BLaER1 treated with 17β-estradiol and CSF1 and Interleukin-3, amounts not matched to agents 10 nM and 100 nM (cell line): ENCODE data around the gene MROH2A.

Experiments used
- H3K27ac ChIP-seq, 11 experiments: shearing (Covaris generic); formaldehyde crosslinking; 2 replicates each; pipeline ENCODE4 v1.8.1; 2022
- H3K27me3 ChIP-seq, 11 experiments: shearing (Covaris generic); formaldehyde crosslinking; 2 replicates each; pipeline ENCODE4 v1.8.1; 2022
- H3K36me3 ChIP-seq, 11 experiments: shearing (Covaris generic); formaldehyde crosslinking; 2 replicates each; pipeline ENCODE4 v1.8.1; 2022
- H3K4me1 ChIP-seq, 10 experiments: shearing (Covaris generic); formaldehyde crosslinking; 2 replicates each; pipeline ENCODE4 v1.8.1; 2022
- H3K4me2 ChIP-seq, 11 experiments: shearing (Covaris generic); formaldehyde crosslinking; 2 replicates each; pipeline ENCODE4 v1.8.1; 2022
- H3K4me3 ChIP-seq, 10 experiments: shearing (Covaris generic); formaldehyde crosslinking; 2 replicates each; pipeline ENCODE4 v1.8.1; 2022
- H3K9ac ChIP-seq, 11 experiments: shearing (Covaris generic); formaldehyde crosslinking; 2 replicates each; pipeline ENCODE4 v1.8.1; 2022
- H3K9me3 ChIP-seq, 11 experiments: shearing (Covaris generic); formaldehyde crosslinking; replicated peaks in 1 of 11; 2 replicates each; pipeline ENCODE4 v1.8.1; 2022
- H4K20me1 ChIP-seq, 11 experiments: shearing (Covaris generic); formaldehyde crosslinking; 2 replicates each; pipeline ENCODE4 v1.8.1; 2022
- Cebpa-rat ChIP-seq, 11 experiments: shearing (Covaris generic); IDR thresholded peaks; 2 replicates each; pipeline ENCODE4 v1.8.1; 2022

Gene MROH2A

DNA sequence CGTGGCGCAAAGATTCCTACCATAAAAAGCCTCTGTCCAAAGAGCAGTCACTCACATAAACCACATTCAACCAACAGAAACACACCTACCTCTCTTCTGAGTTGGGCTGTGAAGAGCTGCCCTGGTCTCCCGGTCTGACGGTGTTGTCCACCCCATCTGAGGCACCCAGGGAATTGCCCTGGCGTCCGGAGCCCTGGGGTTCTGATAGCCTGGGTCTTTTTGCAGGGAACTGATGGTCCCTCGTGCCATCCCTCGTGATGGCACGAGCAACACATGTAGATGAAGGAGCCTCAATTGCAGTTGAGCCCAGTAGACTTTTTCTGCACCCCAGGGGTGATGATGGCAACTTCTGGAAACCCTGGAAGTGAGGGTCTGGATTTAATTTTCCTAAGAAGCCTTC, 62.4 kb downstream of the MROH2A start:
- peaks cover 14 to 100% (median 100%) of the 10 kb centered on the region in 11 experiments; a peak in 21 of 22 replicates for H3K36me3 ChIP-seq
- H3K4me3 ChIP-seq = no peak overlapping the region
- H3K9ac ChIP-seq = 0 out of 22 replicates have a peak overlapping the region, but pooled peaks of 1 of the 11 experiments have one; percentile 16
- TF ChIP-seq Cebpa-rat (IDR thresholded peaks at IDR 0.05) = no peak
- H3K4me1 ChIP-seq = peaks cover 0 to 39% (median 34%) of the 10 kb centered on the region in 10 experiments; a peak in 19 of 20 replicates
- H3K9me3 ChIP-seq = no peaks in the 10 kb centered on the region
- peak overlapping the region in 5 of 11 experiments; percentile 20 to 66 (median 47); a peak in 7 of 22 replicates for H3K4me2 ChIP-seq
- peaks cover 0 to 98% (median 84%) of the 10 kb centered on the region in 11 experiments; a peak in 17 of 22 replicates for H4K20me1 ChIP-seq
- no peaks in the 10 kb centered on the region for H3K27me3 ChIP-seq
- H3K27ac ChIP-seq = no peak overlapping the region

DNA sequence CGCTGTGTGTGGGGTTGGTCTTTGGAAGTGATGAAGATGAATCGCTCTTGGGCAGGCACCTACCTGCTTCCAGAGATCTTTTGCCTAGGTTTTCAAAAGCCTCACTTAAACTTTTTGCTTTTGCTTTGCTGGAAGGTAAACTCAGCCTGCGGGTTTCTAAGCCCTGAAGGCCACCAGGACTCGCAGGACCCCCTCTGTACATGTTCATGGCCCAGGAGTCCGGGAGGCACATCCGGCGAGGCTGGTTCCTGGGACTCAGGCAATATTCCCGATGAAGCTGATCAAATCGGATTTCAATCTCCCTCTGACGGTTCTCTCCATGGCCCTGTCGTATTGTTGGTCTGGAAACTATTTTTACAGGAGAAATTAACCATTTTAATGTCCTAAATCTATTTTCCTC, 63.1 kb downstream of the MROH2A start:
- H3K27me3 ChIP-seq = no peaks in the 10 kb centered on the region
- H3K9ac ChIP-seq = no peak overlapping the region
- no peaks in the 10 kb centered on the region for H3K9me3 ChIP-seq
- H3K4me1 ChIP-seq = peaks cover 1 to 39% (median 33%) of the 10 kb centered on the region in 10 experiments
- H4K20me1 ChIP-seq = peaks cover 0 to 97% (median 82%) of the 10 kb centered on the region in 11 experiments; a peak in 17 of 22 replicates
- no peak for TF ChIP-seq Cebpa-rat (IDR thresholded peaks at IDR 0.05)
- H3K27ac ChIP-seq = no peak overlapping the region
- H3K36me3 ChIP-seq = peaks cover 14 to 100% (median 100%) of the 10 kb centered on the region in 11 experiments; a peak in 21 of 22 replicates
- H3K4me2 ChIP-seq = peak overlapping the region in 1 of 11 experiments; percentile 47; a peak in 1 of 22 replicates
- no peak overlapping the region for H3K4me3 ChIP-seq

DNA sequence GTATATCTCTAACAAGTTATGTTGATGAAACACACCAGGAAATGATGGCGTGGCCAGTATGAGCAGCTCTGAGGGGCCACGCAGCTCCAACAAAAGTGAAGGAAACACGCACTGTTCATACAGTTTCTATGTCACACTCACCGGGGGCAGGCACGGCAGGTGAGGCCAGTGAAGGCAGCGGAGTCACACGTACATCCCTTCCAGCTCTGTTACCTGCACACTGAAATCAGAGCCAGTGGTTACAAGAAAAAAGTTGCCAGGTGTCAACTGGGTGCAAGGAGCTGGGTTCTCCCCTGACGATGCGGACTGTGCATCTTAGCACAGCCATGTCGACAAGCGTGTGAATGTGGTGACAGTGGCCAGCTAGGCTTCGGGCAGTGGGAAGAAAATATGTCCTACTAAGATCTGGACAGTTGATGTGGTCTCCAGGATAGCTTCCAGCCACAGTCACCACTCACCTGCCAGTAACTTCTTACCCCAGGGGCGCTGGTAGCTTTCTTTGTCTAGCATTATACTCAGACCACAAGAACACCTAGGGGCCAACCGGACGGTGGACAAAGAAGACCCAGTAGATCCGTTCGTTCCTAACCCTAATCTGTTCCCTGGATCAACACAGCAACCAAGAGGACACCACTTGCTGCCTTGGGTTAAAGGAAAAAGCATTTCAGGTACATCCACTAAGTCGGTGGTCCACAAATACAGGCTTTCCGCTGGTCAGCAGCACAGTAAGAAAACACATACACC, 66.1 kb downstream of the MROH2A start:
- no peak overlapping the region for H3K4me3 ChIP-seq
- peaks cover 0 to 97% (median 84%) of the 10 kb centered on the region in 11 experiments; a peak in 17 of 22 replicates for H4K20me1 ChIP-seq
- peaks cover 14 to 100% (median 100%) of the 10 kb centered on the region in 11 experiments; a peak in 21 of 22 replicates for H3K36me3 ChIP-seq

DNA sequence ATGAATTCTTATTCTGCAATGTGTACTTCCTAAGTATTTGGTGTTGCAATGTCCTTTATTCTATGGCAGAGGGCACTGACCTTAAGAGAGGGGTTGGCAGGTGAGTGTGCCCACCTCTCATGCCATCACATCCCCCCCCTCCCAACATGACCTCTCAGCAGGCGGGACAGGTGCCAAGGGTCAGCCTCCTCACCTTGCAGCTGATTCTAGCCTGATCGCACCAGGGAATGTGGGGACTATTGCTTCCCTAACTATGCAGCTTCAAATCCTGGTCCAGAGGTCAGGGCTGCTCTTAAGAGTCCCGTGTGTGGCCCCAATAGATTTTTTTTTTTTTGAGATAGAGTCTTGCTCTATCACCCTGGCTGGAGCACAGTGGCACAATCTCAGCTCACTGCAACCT, 66.7 kb downstream of the MROH2A start:
- Histone ChIP-seq H3K9me3 (no peaks in the 10 kb centered on the region), H3K4me2 (no peak overlapping the region), H3K9ac (no peak overlapping the region), H3K4me3 (no peak overlapping the region), H3K4me1 (peaks cover 10 to 40% (median 14%) of the 10 kb centered on the region in 10 experiments), H4K20me1 (peaks cover 0 to 97% (median 84%) of the 10 kb centered on the region in 11 experiments; a peak in 17 of 22 replicates), H3K27me3 (no peaks in the 10 kb centered on the region), H3K27ac (no peak overlapping the region), H3K36me3 (peaks cover 14 to 100% (median 100%) of the 10 kb centered on the region in 11 experiments; a peak in 21 of 22 replicates)
- TF ChIP-seq Cebpa-rat (IDR thresholded peaks at IDR 0.05) = no peak

More for the DNA sequence above, 66.1 kb downstream of the MROH2A start:
- Histone ChIP-seq H3K9me3 (no peaks in the 10 kb centered on the region), H3K4me1 (peaks cover 13 to 42% (median 18%) of the 10 kb centered on the region in 10 experiments), H3K4me2 (no peak overlapping the region), H3K9ac (no peak overlapping the region), H3K27me3 (no peaks in the 10 kb centered on the region), H3K27ac (no peak overlapping the region)
- TF ChIP-seq Cebpa-rat (IDR thresholded peaks at IDR 0.05) = no peak

DNA sequence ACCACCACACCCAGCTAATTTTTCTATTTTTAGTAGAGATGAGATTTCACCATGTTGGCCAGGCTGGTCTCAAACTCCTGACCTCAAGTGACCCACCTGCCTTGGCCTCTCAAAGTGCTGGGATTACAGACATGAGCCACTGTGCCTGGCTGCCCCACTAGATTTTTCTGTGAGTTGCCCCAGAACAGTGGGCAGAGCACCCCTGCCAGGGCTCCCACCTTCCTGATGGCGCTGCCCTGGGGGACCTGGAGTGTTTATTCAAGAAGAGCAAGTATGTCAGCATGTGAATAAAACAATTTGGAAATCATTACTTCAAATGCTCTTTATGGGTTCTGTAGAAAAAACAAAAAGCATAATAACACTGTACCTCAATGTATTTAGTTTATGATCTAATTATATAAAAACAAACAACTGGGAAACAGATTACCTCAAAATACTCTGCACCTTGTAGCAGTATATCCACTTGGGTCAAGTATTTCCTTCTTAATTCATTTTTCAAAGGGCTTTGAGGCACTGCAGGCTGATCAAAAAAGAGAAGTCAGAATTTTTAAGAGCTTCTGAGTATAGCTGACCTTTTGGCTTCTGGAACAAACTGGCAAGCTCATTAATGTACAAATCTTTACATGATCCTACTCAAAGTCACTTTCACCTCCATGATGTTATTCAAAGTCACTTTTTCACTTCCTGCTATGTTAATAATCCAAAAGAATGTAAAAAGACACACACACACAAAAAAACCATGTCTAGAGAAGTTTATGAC, 67.4 kb downstream of the MROH2A start:
- H3K27me3 ChIP-seq = no peaks in the 10 kb centered on the region
- H3K4me3 ChIP-seq = no peak overlapping the region
- TF ChIP-seq Cebpa-rat (IDR thresholded peaks at IDR 0.05) = no peak
- peaks cover 0 to 97% (median 84%) of the 10 kb centered on the region in 11 experiments; a peak in 17 of 22 replicates for H4K20me1 ChIP-seq
- H3K9me3 ChIP-seq = no peaks in the 10 kb centered on the region
- no peak overlapping the region for H3K4me2 ChIP-seq
- peaks cover 14 to 100% (median 100%) of the 10 kb centered on the region in 11 experiments; a peak in 21 of 22 replicates for H3K36me3 ChIP-seq
- H3K9ac ChIP-seq = no peak overlapping the region
- peaks cover 4 to 40% (median 11%) of the 10 kb centered on the region in 10 experiments; a peak in 17 of 20 replicates for H3K4me1 ChIP-seq
- H3K27ac ChIP-seq = no peak overlapping the region

DNA sequence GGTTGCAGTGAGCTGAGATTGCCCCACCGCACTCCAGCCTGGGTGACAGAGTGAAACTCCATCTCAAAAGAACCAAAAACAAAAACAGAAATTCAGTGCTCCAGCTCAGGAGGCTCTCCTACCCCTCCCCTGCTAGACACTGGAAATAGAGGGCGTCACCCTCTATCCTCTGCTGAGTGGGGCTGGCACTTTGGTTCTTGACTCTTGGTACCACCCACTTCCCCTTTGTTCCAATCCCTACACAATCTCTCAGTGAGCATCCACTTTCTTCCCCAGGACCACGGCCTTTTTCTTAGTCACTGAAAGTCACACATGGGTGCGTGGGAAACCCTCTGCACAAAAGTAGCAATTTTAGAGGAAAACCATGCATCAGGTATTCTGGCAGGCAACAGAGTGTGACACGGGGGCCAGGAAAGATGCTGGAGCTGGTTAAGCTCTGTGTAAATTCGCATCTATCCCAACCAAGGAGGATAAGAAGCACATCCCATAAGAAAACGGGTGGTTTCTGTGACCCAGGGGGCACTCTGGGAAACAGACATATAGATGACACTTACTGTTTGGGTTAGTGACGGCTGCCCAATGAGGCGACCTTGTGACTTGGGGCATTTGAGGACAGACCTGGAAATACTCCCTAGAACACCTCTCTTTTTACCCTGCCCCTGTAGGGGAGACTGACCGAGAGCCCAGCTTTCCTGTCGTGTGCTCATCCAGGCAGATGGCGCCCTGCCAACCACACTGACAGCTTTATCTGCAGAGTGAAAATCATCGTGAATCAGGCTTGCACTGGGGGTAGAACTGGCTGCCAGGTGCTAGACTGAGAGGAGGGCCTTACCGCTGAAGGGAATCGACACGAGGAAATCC, 68.5 kb downstream of the MROH2A start:
- Histone ChIP-seq H4K20me1 (peaks cover 0 to 96% (median 81%) of the 10 kb centered on the region in 11 experiments; a peak in 16 of 22 replicates), H3K9me3 (no peaks in the 10 kb centered on the region), H3K27ac (no peak overlapping the region), H3K4me3 (no peak overlapping the region), H3K4me2 (0 out of 22 replicates have a peak overlapping the region, but pooled peaks of 1 of the 11 experiments have one; percentile 11), H3K9ac (no peak overlapping the region), H3K27me3 (no peaks in the 10 kb centered on the region), H3K4me1 (peaks cover under 1 to 46% (median 10%) of the 10 kb centered on the region in 10 experiments; a peak in 18 of 20 replicates), H3K36me3 (peaks cover 8 to 100% (median 100%) of the 10 kb centered on the region in 11 experiments; a peak in 21 of 22 replicates)
- TF ChIP-seq Cebpa-rat (IDR thresholded peaks at IDR 0.05) = no peak

DNA sequence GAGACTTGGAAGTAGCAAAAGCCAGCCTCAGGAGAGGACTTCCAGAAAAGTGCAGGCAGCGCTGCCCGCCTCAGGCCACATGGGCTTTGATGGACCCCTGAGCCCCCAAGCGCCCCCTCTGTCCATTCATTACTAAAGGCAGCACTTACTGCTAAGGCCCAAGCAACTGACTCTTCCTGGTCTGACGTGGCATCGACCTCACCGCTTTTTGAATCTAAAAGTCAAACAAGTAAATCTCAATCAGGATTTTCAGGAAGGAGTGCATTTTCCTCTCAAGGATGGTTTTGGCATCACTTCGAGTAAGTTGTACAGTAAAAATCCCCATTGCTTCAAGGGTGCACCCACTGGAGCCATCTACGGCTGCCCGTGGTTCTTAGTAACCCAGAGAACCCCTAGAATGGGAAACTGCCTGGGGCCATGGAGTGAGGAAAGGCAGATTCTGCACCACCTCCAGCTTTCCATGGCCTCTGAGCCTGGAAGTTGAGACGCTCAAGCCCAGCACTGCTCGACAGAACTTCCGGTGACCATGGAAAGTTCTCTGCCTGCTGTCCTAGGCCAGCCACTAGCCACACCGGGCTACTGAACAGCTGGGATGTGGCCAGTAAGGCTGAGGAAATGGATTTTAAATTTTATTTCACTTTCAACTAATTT, 69.2 kb downstream of the MROH2A start:
- no peak overlapping the region for H3K4me3 ChIP-seq
- no peak overlapping the region for H3K27ac ChIP-seq
- H3K9me3 ChIP-seq = no peaks in the 10 kb centered on the region
- H3K4me2 ChIP-seq = 0 out of 22 replicates have a peak overlapping the region, but pooled peaks of 1 of the 11 experiments have one; percentile 11
- no peaks in the 10 kb centered on the region for H3K27me3 ChIP-seq
- peaks cover 0 to 98% (median 82%) of the 10 kb centered on the region in 11 experiments; a peak in 16 of 22 replicates for H4K20me1 ChIP-seq
- H3K4me1 ChIP-seq = peaks cover 8 to 51% (median 18%) of the 10 kb centered on the region in 10 experiments
- no peak overlapping the region for H3K9ac ChIP-seq
- H3K36me3 ChIP-seq = peaks cover 4 to 100% (median 100%) of the 10 kb centered on the region in 11 experiments; a peak in 21 of 22 replicates
- TF ChIP-seq Cebpa-rat (IDR thresholded peaks at IDR 0.05) = no peak
